HepG2 (cell line): ENCODE results near the gene RPH3AL. TPM values are rescaled to one million over a fixed set of nuclear protein-coding genes. Genes with fewer than 3 reads are reported as not detected.

ENCODE experiments used
- ATAC-seq: fragments of 200-7000 bp; cut with Tn5 transposase; 3 replicates; pipeline ENCODE4 v1.9.1; 2020; ENCODE audit warnings: mild to moderate bottlenecking, moderate library complexity
- BruUV-seq: library from RNA; stranded (reverse); fragments of 400-500 nt; replicated peaks from 2 replicates; lab custom pipeline; 2021; lab: Mats Ljungman, UMichigan
- CTCF ChIA-PET: fragments of 300-600 bp; formaldehyde crosslinking; extraction: SDS; loops from one replicate; lab custom pipeline; 2021; ENCODE audit warnings: low total read pairs, inconsistent platforms, low intra/inter-chr PET ratio; lab: Yijun Ruan, JAX
- POLR2A ChIA-PET: fragments of 350-600 bp; sonication (Branson Sonifier 250); formaldehyde crosslinking; loops from one replicate; lab custom pipeline; 2020; ENCODE audit warnings: antibody characterized with exemption, inconsistent platforms; lab: Yijun Ruan, JAX
- DNase-seq: peaks from one replicate; pipeline ENCODE4 v3.0.0-alpha.2; 2015; ENCODE audit warnings: low spot score
- FAIRE-seq: peaks from 3 replicates; lab custom pipeline; 2011; peaks lifted over from hg19 to GRCh38; lab: Jason Lieb, UNC
- H2AFZ ChIP-seq: one replicate; pipeline ENCODE4 v1.6.1; 2011; ENCODE audit warnings: low read length, inconsistent platforms
- H3K27ac ChIP-seq: fragments of 300-600 bp; 3 replicates; pipeline ENCODE4 v1.8.0; 2011; ENCODE audit warnings: mixed run types, mild to moderate bottlenecking, mixed read lengths, low read length, inconsistent platforms; ENCODE audit not compliant: insufficient read depth; ENCODE audit errors: extremely low read length
- H3K27me3 ChIP-seq, 2 experiments: fragments of 200-600 bp in 1 of 2; 2 replicates in 1 of 2; 3 replicates in 1 of 2; pipeline versions ENCODE4 v1.6.0 to v1.8.0; 2011; ENCODE audit warnings: low read length in 2 of 2, mild to moderate bottlenecking in 2 of 2, moderate library complexity in 2 of 2, inconsistent platforms in 1 of 2; ENCODE audit not compliant: insufficient read depth in 2 of 2, control insufficient read depth in 1 of 2
- H3K36me3 ChIP-seq, 2 experiments: fragments of 200-600 bp in 1 of 2; replicated peaks in 1 of 2; 2 replicates in 1 of 2; 3 replicates in 1 of 2; pipeline versions ENCODE4 v1.5.1 to v1.8.0; 2011; ENCODE audit warnings: low read length in 2 of 2, inconsistent platforms in 1 of 2; ENCODE audit not compliant: insufficient read depth in 2 of 2, control insufficient read depth in 1 of 2
- H3K4me1 ChIP-seq: 2 replicates; pipeline ENCODE4 v1.5.1; 2012; ENCODE audit warnings: low read length, inconsistent platforms; ENCODE audit not compliant: insufficient read depth
- H3K4me2 ChIP-seq: 2 replicates; pipeline ENCODE4 v1.6.0; 2011; ENCODE audit warnings: low read depth, low read length, inconsistent platforms
- H3K4me3 ChIP-seq, 3 experiments: fragments of 200-600 bp in 1 of 3; sonication (generic), shearing (Covaris generic) in 1 of 3; replicated peaks in 1 of 3; 2 replicates each; pipeline ENCODE4 v1.5.1; 2011 to 2016; ENCODE audit warnings: low read length in 3 of 3, inconsistent platforms in 2 of 3, low read depth in 2 of 3, mild to moderate bottlenecking in 2 of 3, control low read depth in 1 of 3, mixed read lengths in 1 of 3; ENCODE audit not compliant: insufficient read depth in 1 of 3
- H3K79me2 ChIP-seq: one replicate; pipeline ENCODE4 v1.6.1; 2011; ENCODE audit warnings: low read length, inconsistent platforms; ENCODE audit not compliant: insufficient read depth
- H3K9ac ChIP-seq: 2 replicates; pipeline ENCODE4 v1.6.0; 2011; ENCODE audit warnings: mild to moderate bottlenecking, low read depth, low read length, inconsistent platforms; ENCODE audit not compliant: insufficient read depth
- H3K9me3 ChIP-seq: 2 replicates; pipeline ENCODE4 v1.5.1; 2012; ENCODE audit warnings: mild to moderate bottlenecking, low read length
- H4K20me1 ChIP-seq: 2 replicates; pipeline ENCODE4 v1.6.0; 2011; ENCODE audit warnings: inconsistent platforms, mild to moderate bottlenecking, low read length, moderate library complexity; ENCODE audit not compliant: insufficient read depth
- AHR ChIP-seq: IDR thresholded peaks from 2 replicates; pipeline ENCODE4 v1.6.1; 2018; ENCODE audit warnings: missing genetic modification reagents, missing compliant biosample characterization
- FOXA1 ChIP-seq, 2 experiments: fragments of 450-650 bp in 1 of 2; sonication (generic) in 1 of 2; formaldehyde crosslinking in 1 of 2; IDR thresholded peaks; 2 replicates each; pipeline versions ENCODE4 v1.4.0 to v1.6.1; 2016 to 2020; ENCODE audit warnings: missing genetic modification reagents in 1 of 2
- HNRNPUL1 ChIP-seq: fragments of 200-400 bp; formaldehyde crosslinking; IDR thresholded peaks from 2 replicates; pipeline ENCODE4 v1.6.1; 2017; ENCODE audit warnings: low read depth, mild to moderate bottlenecking, low read length, moderate library complexity
- MED1 ChIP-seq: sonication (generic); formaldehyde crosslinking; IDR thresholded peaks from 2 replicates; pipeline ENCODE4 v1.4.0; 2020; ENCODE audit warnings: missing genetic modification reagents
- MTA3 ChIP-seq: sonication (generic); formaldehyde crosslinking; IDR thresholded peaks from 2 replicates; pipeline ENCODE4 v1.4.0; 2020; ENCODE audit warnings: missing genetic modification reagents
- PAF1 ChIP-seq: IDR thresholded peaks from 2 replicates; pipeline ENCODE4 v1.6.1; 2016; ENCODE audit warnings: missing genetic modification reagents, missing compliant biosample characterization
- RELA ChIP-seq: sonication (generic); formaldehyde crosslinking; IDR thresholded peaks from 2 replicates; pipeline ENCODE4 v1.4.0; 2020; ENCODE audit warnings: missing genetic modification reagents
- SMYD3 ChIP-seq: sonication (generic); formaldehyde crosslinking; IDR thresholded peaks from 2 replicates; pipeline ENCODE4 v1.8.1; 2023; ENCODE audit warnings: mild to moderate bottlenecking, missing genetic modification reagents
- SP2 ChIP-seq: sonication (generic); formaldehyde crosslinking; IDR thresholded peaks from 2 replicates; pipeline ENCODE4 v1.5.1; 2020; ENCODE audit warnings: mild to moderate bottlenecking, missing genetic modification reagents
- ZFP36L1 ChIP-seq: sonication (generic); formaldehyde crosslinking; IDR thresholded peaks from 2 replicates; pipeline ENCODE4 v1.8.0; 2022; ENCODE audit warnings: mild to moderate bottlenecking, missing genetic modification reagents, moderate library complexity
- ZKSCAN1 ChIP-seq: fragments of 150-350 bp; IDR thresholded peaks from 2 replicates; pipeline ENCODE4 v1.6.1; 2014; ENCODE audit warnings: low read length
- ZNF225 ChIP-seq: sonication (generic); formaldehyde crosslinking; IDR thresholded peaks from 2 replicates; pipeline ENCODE4 v1.4.0; 2020; ENCODE audit warnings: mild to moderate bottlenecking, missing genetic modification reagents
- ZNF468 ChIP-seq: sonication (generic); formaldehyde crosslinking; IDR thresholded peaks from 2 replicates; pipeline ENCODE4 v1.8.0; 2022; ENCODE audit warnings: mild to moderate bottlenecking, moderate library complexity, missing genetic modification reagents
- ZNF609 ChIP-seq: sonication (generic); formaldehyde crosslinking; IDR thresholded peaks from 2 replicates; pipeline ENCODE4 v1.4.0; 2020; ENCODE audit warnings: mild to moderate bottlenecking, missing genetic modification reagents, borderline replicate concordance
- ZNF782 ChIP-seq: sonication (generic); formaldehyde crosslinking; IDR thresholded peaks from 2 replicates; pipeline ENCODE4 v1.4.0; 2020; ENCODE audit warnings: missing genetic modification reagents, mild to moderate bottlenecking, borderline replicate concordance
- WGBS: methylation state at CpG from one replicate; pipeline ENCODE4 v1.1.6; 2017; ENCODE audit warnings: low lambda C conversion rate; 5-methylcytosine and 5-hydroxymethylcytosine counted together
- in situ Hi-C: cut with HindIII; loops from 2 replicates; pipeline ENCODE4 v1.10.0; 2017; ENCODE audit warnings: low pct_unique_long_range_greater_than_20kb; ENCODE audit not compliant: extremely low pct_ligation_motif_present
- intact Hi-C: fragments of 100-400 bp; cut with micrococcal nuclease; formaldehyde crosslinking; loops from one replicate; pipeline ENCODE4 v1.10.0; 2022; ENCODE audit not compliant: unreplicated experiment
- polyA plus RNA-seq, 8 experiments: library from polyadenylated mRNA; depleted of rRNA in 3 of 8; stranded (reverse) in 7 of 8; unstranded in 1 of 8; fragments of >200 nt; fragmentation: Illumina TruSeq in 4 of 8; extraction: Trizol in 4 of 8; gene quantifications; 2 replicates each; pipeline versions ENCODE4 v1.2.1 to v1.2.3, GENCODE V29; 2011 to 2016; ENCODE audit warnings: low read depth in 4 of 8, missing spikeins in 1 of 8, mixed read lengths in 1 of 8; ENCODE audit not compliant: insufficient read depth in 1 of 8
- total RNA-seq, 5 experiments: library from RNA; depleted of rRNA; stranded (reverse); fragments of >200 nt; fragmentation: Illumina TruSeq; extraction: Trizol; gene quantifications; 2 replicates each; pipeline ENCODE4 v1.2.3, GENCODE V29; 2016; ENCODE audit warnings: low read depth in 1 of 5
- TF ChIP-seq, protein P1 (sequence below): sonication (generic); formaldehyde crosslinking; IDR thresholded peaks from 2 replicates; pipeline ENCODE4 v1.8.1; 2023; ENCODE audit warnings: missing genetic modification reagents, inconsistent platforms, borderline replicate concordance
- TF ChIP-seq, protein P2 (sequence below): IDR thresholded peaks from 2 replicates; pipeline ENCODE4 v1.6.1; 2016; ENCODE audit warnings: low read depth, borderline replicate concordance
- TF ChIP-seq, protein P3 (sequence below): sonication (generic); formaldehyde crosslinking; IDR thresholded peaks from 2 replicates; pipeline ENCODE4 v1.5.0; 2020; ENCODE audit warnings: missing genetic modification reagents

RPH3AL gene
- total and polyA plus RNA-seq, 2 of the 13 experiments (the other 11 are each of a cell fraction or from before 2014, with no cell fraction given) = 7.8 to 16.4 TPM

GRCh38 chr17:300881-301280 is 51.7 kb downstream of the RPH3AL start:
- no peak for TF ChIP-seq FOXA1 (IDR thresholded peaks at IDR 0.05)
- no peak for TF ChIP-seq FOXA1 (CRISPR knock-in tag; IDR thresholded peaks at IDR 0.05)
- no peak for TF ChIP-seq ZNF225
- no peak for TF ChIP-seq RELA
- no peak for TF ChIP-seq HNRNPUL1
- TF ChIP-seq, protein P1, sequence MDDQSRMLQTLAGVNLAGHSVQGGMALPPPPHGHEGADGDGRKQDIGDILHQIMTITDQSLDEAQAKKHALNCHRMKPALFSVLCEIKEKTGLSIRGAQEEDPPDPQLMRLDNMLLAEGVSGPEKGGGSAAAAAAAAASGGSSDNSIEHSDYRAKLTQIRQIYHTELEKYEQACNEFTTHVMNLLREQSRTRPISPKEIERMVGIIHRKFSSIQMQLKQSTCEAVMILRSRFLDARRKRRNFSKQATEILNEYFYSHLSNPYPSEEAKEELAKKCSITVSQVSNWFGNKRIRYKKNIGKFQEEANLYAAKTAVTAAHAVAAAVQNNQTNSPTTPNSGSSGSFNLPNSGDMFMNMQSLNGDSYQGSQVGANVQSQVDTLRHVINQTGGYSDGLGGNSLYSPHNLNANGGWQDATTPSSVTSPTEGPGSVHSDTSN (CRISPR knock-in tag) = no peak
- TF ChIP-seq MTA3 (CRISPR knock-in tag) = no peak
- TF ChIP-seq SMYD3 (CRISPR knock-in tag) = no peak
- TF ChIP-seq ZNF468 (CRISPR knock-in tag) = no peak
- no peak for TF ChIP-seq ZFP36L1 (CRISPR knock-in tag)
- no peak for TF ChIP-seq AHR (CRISPR knock-in tag)
- TF ChIP-seq MED1 = no peak
- TF ChIP-seq PAF1 (CRISPR knock-in tag) = no peak
- TF ChIP-seq ZNF609 (CRISPR knock-in tag) = no peak
- no peak for TF ChIP-seq SP2 (CRISPR knock-in tag)
- TF ChIP-seq ZKSCAN1 = no peak
- TF ChIP-seq, protein P2, sequence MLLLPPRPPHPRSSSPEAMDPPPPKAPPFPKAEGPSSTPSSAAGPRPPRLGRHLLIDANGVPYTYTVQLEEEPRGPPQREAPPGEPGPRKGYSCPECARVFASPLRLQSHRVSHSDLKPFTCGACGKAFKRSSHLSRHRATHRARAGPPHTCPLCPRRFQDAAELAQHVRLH (CRISPR knock-in tag) = no peak
- TF ChIP-seq, protein P3, sequence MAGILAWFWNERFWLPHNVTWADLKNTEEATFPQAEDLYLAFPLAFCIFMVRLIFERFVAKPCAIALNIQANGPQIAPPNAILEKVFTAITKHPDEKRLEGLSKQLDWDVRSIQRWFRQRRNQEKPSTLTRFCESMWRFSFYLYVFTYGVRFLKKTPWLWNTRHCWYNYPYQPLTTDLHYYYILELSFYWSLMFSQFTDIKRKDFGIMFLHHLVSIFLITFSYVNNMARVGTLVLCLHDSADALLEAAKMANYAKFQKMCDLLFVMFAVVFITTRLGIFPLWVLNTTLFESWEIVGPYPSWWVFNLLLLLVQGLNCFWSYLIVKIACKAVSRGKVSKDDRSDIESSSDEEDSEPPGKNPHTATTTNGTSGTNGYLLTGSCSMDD (CRISPR knock-in tag) = no peak
- no peak for TF ChIP-seq ZNF782
- Histone ChIP-seq H4K20me1 (no peaks in the 10 kb centered on the region), H3K4me3 (no peak overlapping the region), H3K4me2 (no peak overlapping the region), H2AFZ (no peak overlapping the region), H3K4me1 (no peaks in the 10 kb centered on the region), H3K27me3 (no peaks in the 10 kb centered on the region), H3K9ac (no peak overlapping the region), H3K9me3 (no peaks in the 10 kb centered on the region), H3K27ac (no peak overlapping the region), H3K79me2 (no peaks in the 10 kb centered on the region), H3K36me3 (peaks cover 2 to 6% of the 10 kb centered on the region in 2 experiments; a peak in 4 of 5 replicates)
- no peak for FAIRE-seq
- BruUV-seq = no TSS peak
- in situ Hi-C loops = no loop called here
- ChIA-PET POLR2A (no interaction called here), CTCF (no interaction called here)
- 93% methylated on average over 8 of the region's 11 CpGs for WGBS
- ATAC-seq = no peak
- DNase-seq = no peak
- intact Hi-C loops = no loop called here
